Measurements from ENCODE around the gene IGF2. TPM values are rescaled to one million over a fixed set of nuclear protein-coding genes. Genes with fewer than 3 reads are reported as not detected.

The IGF2 gene
- total and polyA plus RNA-seq, 2 of the 8 experiments (the other 6 are each of a cell fraction or from before 2014, with no cell fraction given), result 0.74 to 1.5 TPM

DNA sequence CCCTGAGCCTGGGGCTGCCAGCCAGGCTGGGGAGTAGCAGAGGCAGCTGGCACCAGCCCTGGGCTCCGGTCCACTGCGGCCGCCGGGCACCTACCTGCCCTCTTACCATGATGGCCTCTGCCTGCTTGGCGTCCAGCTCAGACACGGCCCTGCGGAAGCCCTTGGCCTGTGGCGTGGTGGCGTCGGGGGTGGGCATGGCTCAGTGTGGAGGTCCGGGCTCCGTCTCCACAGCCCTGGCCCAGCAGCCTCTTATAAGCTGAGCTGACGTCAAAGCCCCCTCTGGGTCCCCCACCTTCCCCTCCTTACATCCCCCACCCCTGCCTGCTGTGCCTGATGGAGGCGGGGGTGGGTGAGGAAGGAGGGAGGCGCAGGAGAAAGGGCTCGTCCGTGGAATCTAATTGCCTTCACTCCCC lies 32.4 kb upstream of the IGF2 start, which contains the start of gene TH:
Gene TH (minus strand): TSS at position 225 of the 413 bp plus-strand sequence. CDS start 29 bp downstream, at position 196.
- Histone ChIP-seq H3K18ac (ENCODE audit: extremely low read depth, low read length) (no peak within 1 kb of the TSS), H4K91ac (replicated peaks; ENCODE audit: insufficient read length, low read length) (no peak within 1 kb of the TSS), H2BK120ac (replicated peaks; ENCODE audit: low read depth, low read length) (no peak within 1 kb of the TSS), H3K23ac (ENCODE audit: insufficient read length) (no peak within 1 kb of the TSS), H3K4me1 (replicated peaks in 1 of 4; ENCODE audit: control insufficient read depth in 3 of 4, insufficient read depth in 4 of 4, low read length in 3 of 4) (peaks cover 0 to 3% (median 1%) of the 10 kb centered on the region in 4 experiments; a peak in 1 of 7 replicates), H3K23me2 (ENCODE audit: low read depth, low read length) (no peaks in the 10 kb centered on the region), H3K56ac (replicated peaks; ENCODE audit: insufficient read length, low read depth, low read length) (no peak within 1 kb of the TSS), H3K27ac (ENCODE audit: low read depth, low read length) (no peak within 1 kb of the TSS), H4K8ac (ENCODE audit: extremely low read depth, insufficient read depth, low read length) (peak within 1 kb of the TSS; percentile 21), H2AK5ac (ENCODE audit: low read depth, low read length) (no peak within 1 kb of the TSS), H2BK12ac (ENCODE audit: low read depth, low read length) (no peak within 1 kb of the TSS), H3K14ac (ENCODE audit: insufficient read length) (no peak within 1 kb of the TSS), H3K4me2 (ENCODE audit: insufficient read depth in 1 of 2, low read depth in 2 of 2, low read length in 2 of 2) (no peak within 1 kb of the TSS), H2BK20ac (ENCODE audit: low read length) (no peak within 1 kb of the TSS), H3K79me1 (ENCODE audit: low read depth, low read length) (no peaks in the 10 kb centered on the region), H2BK5ac (ENCODE audit: low read depth, low read length) (no peak within 1 kb of the TSS), H4K5ac (ENCODE audit: insufficient read length, low read depth, low read length) (no peak within 1 kb of the TSS), H2BK15ac (ENCODE audit: low read length) (no peak within 1 kb of the TSS), H4K20me1 (replicated peaks in 1 of 2; ENCODE audit: control insufficient read depth in 1 of 2, insufficient read depth in 2 of 2, low read length in 2 of 2) (peaks cover 0 to 6% of the 10 kb centered on the region in 2 experiments), H3K27me3 (replicated peaks in 1 of 4; ENCODE audit: control insufficient read depth in 3 of 4, extremely low read depth in 1 of 4, insufficient read depth in 3 of 4, low read length in 3 of 4) (peaks cover 0 to 9% (median 0%) of the 10 kb centered on the region in 4 experiments; a peak in 2 of 7 replicates), H3K9me3 (ENCODE audit: insufficient read depth in 2 of 2, low read depth in 1 of 2, low read length in 1 of 2) (no peaks in the 10 kb centered on the region), H3K9ac (replicated peaks in 1 of 4; ENCODE audit: extremely low read depth in 1 of 4, low read depth in 3 of 4, low read length in 3 of 4) (no peak within 1 kb of the TSS), H3K36me3 (ENCODE audit: control insufficient read depth in 2 of 4, insufficient read depth in 4 of 4, low read length in 3 of 4) (no peaks in the 10 kb centered on the region; a peak in 1 of 8 replicates), H3K79me2 (ENCODE audit: control insufficient read depth in 1 of 2, insufficient read depth in 2 of 2, low read length in 2 of 2) (no peaks in the 10 kb centered on the region), H3K4ac (replicated peaks; ENCODE audit: insufficient read length, low read depth, low read length) (no peak within 1 kb of the TSS), H2AFZ (ENCODE audit: low read length) (no peak within 1 kb of the TSS), H3K4me3 (ENCODE audit: extremely low read depth in 1 of 4, insufficient read depth in 2 of 4, low read depth in 3 of 4, low read length in 4 of 4) (no peak within 1 kb of the TSS)
- DNase-seq (ENCODE audit: low read depth in 1 of 2, low spot score in 2 of 2) (no peak), FAIRE-seq (no peak)
- POLR2A ChIA-PET (ENCODE audit: partially characterized antibody), result no interaction called here
- CTCF ChIA-PET (ENCODE audit: partially characterized antibody), result interaction anchor here (0.7 to 20.6 kb wide), 6 partner anchors 15 to 223 kb away, joined by 3 to 244 read pairs (median 4); partner anchors contain the start of gene INS
- WGBS, 2 experiments (ENCODE audit: extremely low coverage in 1 of 2, insufficient coverage in 1 of 2, insufficient read length in 1 of 2, insufficient replicate concordance in 2 of 2, low coverage in 1 of 2, low lambda C conversion rate in 2 of 2, missing lambda C conversion rate in 1 of 2), result 94% methylated on average over 12 of the region's 17 CpGs; no CpG with 5 or more reads in 1 of the 2 experiments
- no peak for TF ChIP-seq FOSL1 (IDR thresholded peaks at IDR 0.05; ENCODE audit: insufficient read depth, low read depth, low read length)
- TF ChIP-seq POLR2A (IDR thresholded peaks at IDR 0.05; ENCODE audit: control extremely low read depth in 1 of 2, low read depth in 2 of 2, low read length in 2 of 2), result no peak
- TF ChIP-seq, protein P1, sequence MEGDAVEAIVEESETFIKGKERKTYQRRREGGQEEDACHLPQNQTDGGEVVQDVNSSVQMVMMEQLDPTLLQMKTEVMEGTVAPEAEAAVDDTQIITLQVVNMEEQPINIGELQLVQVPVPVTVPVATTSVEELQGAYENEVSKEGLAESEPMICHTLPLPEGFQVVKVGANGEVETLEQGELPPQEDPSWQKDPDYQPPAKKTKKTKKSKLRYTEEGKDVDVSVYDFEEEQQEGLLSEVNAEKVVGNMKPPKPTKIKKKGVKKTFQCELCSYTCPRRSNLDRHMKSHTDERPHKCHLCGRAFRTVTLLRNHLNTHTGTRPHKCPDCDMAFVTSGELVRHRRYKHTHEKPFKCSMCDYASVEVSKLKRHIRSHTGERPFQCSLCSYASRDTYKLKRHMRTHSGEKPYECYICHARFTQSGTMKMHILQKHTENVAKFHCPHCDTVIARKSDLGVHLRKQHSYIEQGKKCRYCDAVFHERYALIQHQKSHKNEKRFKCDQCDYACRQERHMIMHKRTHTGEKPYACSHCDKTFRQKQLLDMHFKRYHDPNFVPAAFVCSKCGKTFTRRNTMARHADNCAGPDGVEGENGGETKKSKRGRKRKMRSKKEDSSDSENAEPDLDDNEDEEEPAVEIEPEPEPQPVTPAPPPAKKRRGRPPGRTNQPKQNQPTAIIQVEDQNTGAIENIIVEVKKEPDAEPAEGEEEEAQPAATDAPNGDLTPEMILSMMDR (IDR thresholded peaks at IDR 0.05; ENCODE audit: control extremely low read depth in 1 of 3, insufficient read depth in 1 of 3, low read depth in 1 of 3, low read length in 3 of 3), result no peak
- no peak for TF ChIP-seq MAFK (IDR thresholded peaks at IDR 0.05; ENCODE audit: low read depth, low read length)

Data from H1 (cell line).